ENCODE measurements around the gene SMKR1. TPM values are rescaled to one million over a fixed set of nuclear protein-coding genes. Genes with fewer than 3 reads are reported as not detected.

Gene SMKR1
- total and polyA plus RNA-seq, 2 of the 8 experiments (the other 6 are each of a cell fraction or from before 2014, with no cell fraction given) = 0.39 to 1.6 TPM

GRCh38 chr7:129519464-129519863 lies 17.1 kb downstream of the SMKR1 start:
- peak overlapping the region; percentile 22; the same call in 1 of the 2 replicates for H2BK12ac ChIP-seq (ENCODE audit: low read depth, low read length)
- ChIA-PET POLR2A (ENCODE audit: partially characterized antibody) (interaction anchor here (0.7 to 1.2 kb wide), 5 partner anchors 11 to 121 kb away, joined by 3 read pairs; no protein-coding TSS in a partner anchor), CTCF (ENCODE audit: partially characterized antibody) (interaction anchor here (0.9 kb wide), 1 partner anchor 124 kb away, joined by 3 read pairs; no protein-coding TSS in a partner anchor)
- WGBS, 2 experiments (ENCODE audit: extremely low coverage in 1 of 2, insufficient coverage in 1 of 2, insufficient read length in 1 of 2, insufficient replicate concordance in 2 of 2, low coverage in 1 of 2, low lambda C conversion rate in 2 of 2, missing lambda C conversion rate in 1 of 2) = 41% methylated on average over 5 of the region's 5 CpGs; no CpG with 5 or more reads in 1 of the 2 experiments
- H4K5ac ChIP-seq (ENCODE audit: insufficient read length, low read depth, low read length) = no peak overlapping the region
- H3K56ac ChIP-seq (replicated peaks; ENCODE audit: insufficient read length, low read depth, low read length) = no peak overlapping the region
- no peak overlapping the region for H3K4ac ChIP-seq (replicated peaks; ENCODE audit: insufficient read length, low read depth, low read length)
- FAIRE-seq (no peak), DNase-seq (ENCODE audit: low read depth in 1 of 2, low spot score in 2 of 2) (no peak)
- H2BK5ac ChIP-seq (ENCODE audit: low read depth, low read length) = no peak overlapping the region
- no peak overlapping the region for H2BK15ac ChIP-seq (ENCODE audit: low read length)
- no peak overlapping the region; the same call in 1 of the 2 replicates for H4K8ac ChIP-seq (ENCODE audit: extremely low read depth, insufficient read depth, low read length)
- peak; percentile 97 for TF ChIP-seq TCF12 (IDR thresholded peaks at IDR 0.05; ENCODE audit: low read depth, low read length)
- no peak for TF ChIP-seq RBBP5 (IDR thresholded peaks at IDR 0.05; ENCODE audit: borderline replicate concordance, low read depth, low read length)
- H3K79me1 ChIP-seq (ENCODE audit: low read depth, low read length) = no peaks in the 10 kb centered on the region
- H3K9me3 ChIP-seq (ENCODE audit: insufficient read depth in 2 of 2, low read depth in 1 of 2, low read length in 1 of 2) = no peaks in the 10 kb centered on the region
- no peaks in the 10 kb centered on the region; a peak in 1 of 7 replicates for H3K27me3 ChIP-seq (replicated peaks in 1 of 4; ENCODE audit: control insufficient read depth in 3 of 4, extremely low read depth in 1 of 4, insufficient read depth in 3 of 4, low read length in 3 of 4)
- peaks cover 2 to 8% (median 7%) of the 10 kb centered on the region in 4 experiments for H3K4me1 ChIP-seq (replicated peaks in 1 of 4; ENCODE audit: control insufficient read depth in 3 of 4, insufficient read depth in 4 of 4, low read length in 3 of 4)
- no peak overlapping the region for H3K9ac ChIP-seq (replicated peaks in 1 of 4; ENCODE audit: extremely low read depth in 1 of 4, low read depth in 3 of 4, low read length in 3 of 4)
- peak overlapping the region in 1 of 4 experiments; percentile 27; a peak in 1 of 8 replicates for H3K4me3 ChIP-seq (ENCODE audit: extremely low read depth in 1 of 4, insufficient read depth in 2 of 4, low read depth in 3 of 4, low read length in 4 of 4)
- no peaks in the 10 kb centered on the region for H3K23me2 ChIP-seq (ENCODE audit: low read depth, low read length)
- 0 out of 2 replicates have a peak overlapping the region, but pooled peaks have one; percentile 40 for H2AFZ ChIP-seq (ENCODE audit: low read length)
- H4K20me1 ChIP-seq (replicated peaks in 1 of 2; ENCODE audit: control insufficient read depth in 1 of 2, insufficient read depth in 2 of 2, low read length in 2 of 2) = no peaks in the 10 kb centered on the region
- no peak overlapping the region for H2BK20ac ChIP-seq (ENCODE audit: low read length)
- no peaks in the 10 kb centered on the region for H3K79me2 ChIP-seq (ENCODE audit: control insufficient read depth in 1 of 2, insufficient read depth in 2 of 2, low read length in 2 of 2)
- H3K27ac ChIP-seq (ENCODE audit: low read depth, low read length) = 0 out of 2 replicates have a peak overlapping the region, but pooled peaks have one; percentile 60
- no peak overlapping the region for H2BK120ac ChIP-seq (replicated peaks; ENCODE audit: low read depth, low read length)
- H4K91ac ChIP-seq (replicated peaks; ENCODE audit: insufficient read length, low read length) = no peak overlapping the region
- no peak overlapping the region for H3K23ac ChIP-seq (ENCODE audit: insufficient read length)
- peak overlapping the region; percentile 29 to 38; a peak in 1 of 4 replicates for H3K4me2 ChIP-seq (ENCODE audit: insufficient read depth in 1 of 2, low read depth in 2 of 2, low read length in 2 of 2)
- no peaks in the 10 kb centered on the region for H3K36me3 ChIP-seq (ENCODE audit: control insufficient read depth in 2 of 4, insufficient read depth in 4 of 4, low read length in 3 of 4)
- no peak overlapping the region for H2AK5ac ChIP-seq (ENCODE audit: low read depth, low read length)
- H3K18ac ChIP-seq (ENCODE audit: extremely low read depth, low read length) = no peak overlapping the region; the same call in 1 of the 2 replicates
- no peak overlapping the region for H3K14ac ChIP-seq (ENCODE audit: insufficient read length)
